H9 (cell line): ENCODE measurements around the gene TPRG1. TPM values are rescaled to one million over a fixed set of nuclear protein-coding genes. Genes with fewer than 3 reads are reported as not detected.

ENCODE experiments used
- DNase-seq: peaks from one replicate; pipeline ENCODE4 v3.0.0-alpha.2; 2017
- H2AFZ ChIP-seq: one replicate; pipeline ENCODE4 v1.6.1; 2013; ENCODE audit warnings: mild to moderate bottlenecking, low read length, control low read depth, moderate library complexity
- H2AK5ac ChIP-seq: 2 replicates; pipeline ENCODE4 v1.6.1; 2013; ENCODE audit warnings: low read length, control low read depth, mixed read lengths; ENCODE audit not compliant: insufficient read length
- H2BK120ac ChIP-seq: one replicate; pipeline ENCODE4 v1.6.1; 2013; ENCODE audit warnings: low read depth, mild to moderate bottlenecking, low read length, control low read depth, inconsistent platforms; ENCODE audit not compliant: poor library complexity, severe bottlenecking
- H2BK12ac ChIP-seq: 2 replicates; pipeline ENCODE4 v1.6.1; 2013; ENCODE audit warnings: low read length, control low read depth, mixed read lengths, low read depth; ENCODE audit not compliant: insufficient read length
- H2BK15ac ChIP-seq: 2 replicates; pipeline ENCODE4 v1.6.1; 2013; ENCODE audit warnings: low read depth, low read length, control low read depth
- H2BK20ac ChIP-seq: one replicate; pipeline ENCODE4 v1.6.1; 2013; ENCODE audit warnings: low read depth, mild to moderate bottlenecking, low read length, control low read depth, inconsistent platforms; ENCODE audit not compliant: poor library complexity, severe bottlenecking
- H2BK5ac ChIP-seq: 2 replicates; pipeline ENCODE4 v1.6.1; 2013; ENCODE audit warnings: low read length, control low read depth, mixed read lengths; ENCODE audit not compliant: insufficient read length
- H3K14ac ChIP-seq: 2 replicates; pipeline ENCODE4 v1.6.1; 2013; ENCODE audit warnings: low read length, control low read depth; ENCODE audit not compliant: insufficient read depth
- H3K18ac ChIP-seq: 2 replicates; pipeline ENCODE4 v1.6.1; 2013; ENCODE audit warnings: low read depth, mild to moderate bottlenecking, mixed read lengths, low read length, control low read depth; ENCODE audit not compliant: insufficient read length
- H3K23ac ChIP-seq: 2 replicates; pipeline ENCODE4 v1.6.1; 2013; ENCODE audit warnings: low read length, control low read depth, mixed read lengths, low read depth; ENCODE audit not compliant: insufficient read length
- H3K23me2 ChIP-seq: 2 replicates; pipeline ENCODE4 v1.6.1; 2013; ENCODE audit warnings: low read depth, mild to moderate bottlenecking, mixed read lengths, low read length, control low read depth; ENCODE audit not compliant: insufficient read length, poor library complexity, severe bottlenecking
- H3K27ac ChIP-seq: 2 replicates; pipeline ENCODE4 v1.5.1; 2013; ENCODE audit warnings: low read length, control low read depth, mixed read lengths, low read depth; ENCODE audit not compliant: insufficient read length
- H3K27me3 ChIP-seq: 2 replicates; pipeline ENCODE4 v1.6.1; 2013; ENCODE audit warnings: low read length, control low read depth, inconsistent platforms; ENCODE audit not compliant: insufficient read depth
- H3K4ac ChIP-seq: 2 replicates; pipeline ENCODE4 v1.6.1; 2013; ENCODE audit warnings: low read depth, mild to moderate bottlenecking, control low read depth, inconsistent platforms, low read length, moderate library complexity
- H3K4me1 ChIP-seq: 2 replicates; pipeline ENCODE4 v1.6.1; 2013; ENCODE audit warnings: low read length, control low read depth, inconsistent platforms; ENCODE audit not compliant: insufficient read depth
- H3K4me2 ChIP-seq: 2 replicates; pipeline ENCODE4 v1.6.1; 2013; ENCODE audit warnings: low read length, control low read depth, mixed read lengths; ENCODE audit not compliant: insufficient read length, insufficient read depth
- H3K56ac ChIP-seq: 2 replicates; pipeline ENCODE4 v1.6.1; 2013; ENCODE audit warnings: low read depth, mild to moderate bottlenecking, mixed read lengths, low read length, control low read depth; ENCODE audit not compliant: insufficient read length
- H3K79me1 ChIP-seq: 2 replicates; pipeline ENCODE4 v1.6.1; 2013; ENCODE audit warnings: low read depth, mild to moderate bottlenecking, moderate library complexity, low read length, control low read depth, inconsistent platforms; ENCODE audit not compliant: insufficient read depth, poor library complexity, severe bottlenecking
- H3K79me2 ChIP-seq: 2 replicates; pipeline ENCODE4 v1.6.1; 2013; ENCODE audit warnings: low read length, control low read depth, inconsistent platforms; ENCODE audit not compliant: insufficient read depth
- H3K9ac ChIP-seq: 2 replicates; pipeline ENCODE4 v1.6.1; 2013; ENCODE audit warnings: low read length, control low read depth, mixed read lengths; ENCODE audit not compliant: insufficient read length; ENCODE audit errors: extremely low read depth
- H3K9me3 ChIP-seq: one replicate; pipeline ENCODE4 v1.6.1; 2013; ENCODE audit warnings: low read depth, low read length, inconsistent platforms; ENCODE audit not compliant: control insufficient read depth
- H3T11ph ChIP-seq: one replicate; pipeline ENCODE4 v1.6.1; 2013; ENCODE audit warnings: mild to moderate bottlenecking, low read length, control low read depth, inconsistent platforms
- H4K20me1 ChIP-seq: one replicate; pipeline ENCODE4 v1.6.1; 2013; ENCODE audit not compliant: control insufficient read depth, insufficient read length, insufficient read depth
- H4K5ac ChIP-seq: 2 replicates; pipeline ENCODE4 v1.6.1; 2013; ENCODE audit warnings: low read depth, mild to moderate bottlenecking, mixed read lengths, low read length, control low read depth; ENCODE audit not compliant: insufficient read length
- H4K8ac ChIP-seq: replicated peaks from 2 replicates; pipeline ENCODE4 v1.6.1; 2013; ENCODE audit warnings: low read length, control low read depth, mixed read lengths, low read depth; ENCODE audit not compliant: insufficient read length
- H4K91ac ChIP-seq: 2 replicates; pipeline ENCODE4 v1.6.1; 2013; ENCODE audit warnings: low read depth, mild to moderate bottlenecking, moderate library complexity, mixed read lengths, low read length, control low read depth; ENCODE audit not compliant: insufficient read length
- H3K27ac Mint-ChIP-seq, 3 experiments: 2 replicates in 2 of 3; 3 replicates in 1 of 3; pipeline ENCODE4 v1.8.0; 2020 to 2021; ENCODE audit warnings: mixed read lengths in 3 of 3, mild to moderate bottlenecking in 1 of 3, moderate library complexity in 1 of 3
- H3K27me3 Mint-ChIP-seq: 2 replicates; pipeline ENCODE4 v1.8.0; 2021; ENCODE audit warnings: low read depth, mild to moderate bottlenecking, moderate library complexity, mixed read lengths
- H3K36me3 Mint-ChIP-seq, 3 experiments: 2 replicates in 2 of 3; 3 replicates in 1 of 3; pipeline ENCODE4 v1.8.0; 2020 to 2021; ENCODE audit warnings: low read depth in 3 of 3, mixed read lengths in 3 of 3; ENCODE audit not compliant: insufficient read depth in 1 of 3
- H3K4me1 Mint-ChIP-seq, 2 experiments: 2 replicates each; pipeline ENCODE4 v1.8.0; 2020; ENCODE audit warnings: mixed read lengths in 2 of 2
- H3K4me3 Mint-ChIP-seq, 2 experiments: 2 replicates in 1 of 2; 3 replicates in 1 of 2; pipeline ENCODE4 v1.8.0; 2020 to 2021; ENCODE audit warnings: mild to moderate bottlenecking in 2 of 2, mixed read lengths in 2 of 2, moderate library complexity in 1 of 2
- H3K9me3 Mint-ChIP-seq, 2 experiments: 2 replicates in 1 of 2; 3 replicates in 1 of 2; pipeline ENCODE4 v1.8.0; 2020; ENCODE audit warnings: mild to moderate bottlenecking in 2 of 2, mixed read lengths in 2 of 2, moderate library complexity in 1 of 2
- CTCF ChIP-seq: fragments of 200-600 bp; sonication (generic); conservative IDR thresholded peaks from 3 replicates; pipeline ENCODE4 v1.8.0; 2021; ENCODE audit warnings: antibody characterized with exemption, mild to moderate bottlenecking
- WGBS: extraction: QIAGEN DNeasy Blood & Tissue Kit; methylation state at CpG from one replicate; pipeline ENCODE4 v1.1.7; 2013; ENCODE audit warnings: missing lambda C conversion rate, low lambda C conversion rate, mixed read lengths; ENCODE audit not compliant: insufficient read length; ENCODE audit errors: extremely low coverage; 5-methylcytosine and 5-hydroxymethylcytosine counted together
- total RNA-seq: library from RNA; stranded (reverse); gene quantifications from 2 replicates; pipeline ENCODE4 v1.2.1, GENCODE V29; 2021

The TPRG1 gene
- total RNA-seq, 1 experiment from 2014 or later: 0.66 TPM

GRCh38 chr3:189237526-189237925 is 65.8 kb downstream of the TPRG1 start:
- TF ChIP-seq CTCF: no peak
- Histone ChIP-seq H3K4me1 (no peaks in the 10 kb centered on the region), H3K27me3 (no peaks in the 10 kb centered on the region), H2AFZ (no peak overlapping the region), H4K20me1 (no peaks in the 10 kb centered on the region), H2BK20ac (no peak overlapping the region), H3K27ac (no peak overlapping the region), H3K14ac (no peak overlapping the region), H2BK15ac (no peak overlapping the region), H4K8ac (no peak overlapping the region), H4K5ac (no peak overlapping the region), H3K79me1 (no peaks in the 10 kb centered on the region), H2BK120ac (no peak overlapping the region), H3K23me2 (no peaks in the 10 kb centered on the region), H2BK5ac (no peak overlapping the region), H2BK12ac (no peak overlapping the region), H3K4me2 (no peak overlapping the region), H3K4ac (no peak overlapping the region), H3K23ac (no peak overlapping the region), H2AK5ac (no peak overlapping the region), H4K91ac (no peak overlapping the region), H3K9ac (no peak overlapping the region), H3K79me2 (no peaks in the 10 kb centered on the region), H3K9me3 (no peaks in the 10 kb centered on the region), H3T11ph (no peak overlapping the region), H3K18ac (no peak overlapping the region), H3K56ac (no peak overlapping the region)
- no peaks in the 10 kb centered on the region; the same call in 1 of the 2 replicates for H3K27me3 Mint-ChIP-seq
- no peaks in the 10 kb centered on the region for H3K36me3 Mint-ChIP-seq
- H3K9me3 Mint-ChIP-seq: 0 out of 5 replicates have a peak, but pooled peaks cover 0 to 4% of the 10 kb centered on the region in 2 experiments
- no peak overlapping the region for H3K27ac Mint-ChIP-seq
- no peaks in the 10 kb centered on the region for H3K4me1 Mint-ChIP-seq
- H3K4me3 Mint-ChIP-seq: no peak overlapping the region
- WGBS: no CpG with 5 or more reads among the region's 4 CpGs
- DNase-seq: no peak
